Measurements from ENCODE around the gene RTKN. TPM values are rescaled to one million over a fixed set of nuclear protein-coding genes. Genes with fewer than 3 reads are reported as not detected.

RTKN gene
- total and polyA plus RNA-seq, 10 of the 15 experiments (the other 5 are each of a cell fraction or from before 2014, with no cell fraction given) = 0.50 to 12.3 (median 5.4) TPM

GRCh38 chr2:74486141-74486540 is 44.4 kb upstream of the RTKN start:
- RAD21 ChIA-PET (ENCODE audit: unreplicated experiment) = interaction anchor here (0.8 kb wide), 1 partner anchor 99 kb away, joined by 4 read pairs; no protein-coding TSS in a partner anchor
- WGBS (ENCODE audit: insufficient coverage, insufficient replicate concordance, low lambda C conversion rate, missing lambda C conversion rate) = 90% methylated on average over 2 of the region's 2 CpGs

More at GRCh38 chr2:74486141-74486540, 44.4 kb upstream of the RTKN start:
- H4K20me1 ChIP-seq (ENCODE audit: control insufficient read depth, insufficient read depth) = no peaks in the 10 kb centered on the region; the same call in 1 of the 2 replicates
- H2AFZ ChIP-seq (ENCODE audit: control insufficient read depth, low read depth, low read length) = no peak overlapping the region
- no TSS peak for BruUV-seq (replicated peaks)
- TF ChIP-seq ZBTB11 (CRISPR knock-in tag; IDR thresholded peaks at IDR 0.05) = no peak
- no peak for TF ChIP-seq CREM (IDR thresholded peaks at IDR 0.05; ENCODE audit: low read depth)
- no peak for TF ChIP-seq NFYB (IDR thresholded peaks at IDR 0.05; ENCODE audit: insufficient read depth, low read depth, low read length)
- TF ChIP-seq ATF2 (IDR thresholded peaks at IDR 0.05; ENCODE audit: low read length) = no peak
- no peak for TF ChIP-seq ZZZ3 (IDR thresholded peaks at IDR 0.05; ENCODE audit: control insufficient read depth, insufficient read length, low read depth)
- TF ChIP-seq BRCA1 (IDR thresholded peaks at IDR 0.05; ENCODE audit: low read depth, low read length) = no peak
- TF ChIP-seq CEBPB (IDR thresholded peaks at IDR 0.05; ENCODE audit: borderline replicate concordance in 1 of 2, low read depth in 2 of 2, low read length in 2 of 2) = no peak
- TF ChIP-seq KAT2A (conservative IDR thresholded peaks at IDR 0.05; ENCODE audit: control insufficient read depth, low read depth, low read length) = no peak
- no peak for TF ChIP-seq TAF1 (IDR thresholded peaks at IDR 0.05; ENCODE audit: borderline replicate concordance, low read depth, low read length)
- peaks cover 7% of the 10 kb centered on the region for H3K4me1 ChIP-seq (ENCODE audit: control insufficient read depth, insufficient read depth, low read length)
- in situ Hi-C loops (cut with MboI) (loop anchor here (10.0 kb wide), 1 partner anchor 99 kb away; no protein-coding TSS in a partner anchor), intact Hi-C loops (cut with micrococcal nuclease; ENCODE audit: unreplicated experiment) (no loop called here)
- H3K4me3 ChIP-seq = no peak overlapping the region
- H3K79me2 ChIP-seq (ENCODE audit: control insufficient read depth, insufficient read depth, low read length) = peaks cover 21% of the 10 kb centered on the region
- no peak for ATAC-seq
- H3K9ac ChIP-seq (ENCODE audit: control insufficient read depth, insufficient read depth, low read length) = no peak overlapping the region
- SMC1A ChIA-PET (ENCODE audit: uncharacterized antibody, unreplicated experiment) = interaction anchor here (1.5 kb wide), 1 partner anchor 99 kb away, joined by 5 read pairs; no protein-coding TSS in a partner anchor
- no peak overlapping the region for H3K27ac ChIP-seq (ENCODE audit: control insufficient read depth, insufficient read depth)
- DNase-seq (ENCODE audit: low read depth, low spot score) = no peak
- no peaks in the 10 kb centered on the region for H3K9me3 ChIP-seq (replicated peaks; ENCODE audit: control insufficient read depth, insufficient read depth, low read length)
- no peaks in the 10 kb centered on the region; a peak in 1 of 4 replicates for H3K27me3 ChIP-seq (replicated peaks in 1 of 2; ENCODE audit: control insufficient read depth in 2 of 2, insufficient read depth in 2 of 2, low read length in 1 of 2)
- CTCF ChIA-PET = interaction anchor here (19.4 kb wide), 1 partner anchor 102 kb away, joined by 280 read pairs; no protein-coding TSS in a partner anchor
- H3K4me2 ChIP-seq (ENCODE audit: control insufficient read depth, insufficient read depth) = no peak overlapping the region
- peaks cover 2 to 5% of the 10 kb centered on the region in 2 experiments; a peak in 3 of 4 replicates for H3K36me3 ChIP-seq (ENCODE audit: control insufficient read depth in 2 of 2, insufficient read depth in 2 of 2, low read length in 1 of 2)
- no peak for FAIRE-seq
- POLR2A ChIA-PET = interaction anchor here (0.7 kb wide), 1 partner anchor 103 kb away, joined by 3 read pairs; no protein-coding TSS in a partner anchor
